Panc1 (cell line): ENCODE measurements around the gene DPY19L1.
"Not testable (repeated sequence)": the region's sequence is repeated elsewhere in the genome, so short reads cannot be mapped to it uniquely, and the experiment has no call there.

Experiments
- REST ChIP-seq, 2 experiments: IDR thresholded peaks; 2 replicates each; pipeline ENCODE4 v1.6.1; 2011 to 2012; ENCODE audit warnings: low read depth in 2 of 2, control low read depth in 1 of 2, low read length in 1 of 2, mild to moderate bottlenecking in 1 of 2, moderate library complexity in 1 of 2; ENCODE audit not compliant: insufficient read depth in 1 of 2
- TF ChIP-seq, protein P1 (sequence below): fragments of 450-650 bp; IDR thresholded peaks from 2 replicates; pipeline ENCODE4 v1.5.1; 2017; ENCODE audit warnings: mild to moderate bottlenecking

GRCh38 chr7:34883855-34884254 lies 153.4 kb downstream of the DPY19L1 start:
- TF ChIP-seq, protein P1, sequence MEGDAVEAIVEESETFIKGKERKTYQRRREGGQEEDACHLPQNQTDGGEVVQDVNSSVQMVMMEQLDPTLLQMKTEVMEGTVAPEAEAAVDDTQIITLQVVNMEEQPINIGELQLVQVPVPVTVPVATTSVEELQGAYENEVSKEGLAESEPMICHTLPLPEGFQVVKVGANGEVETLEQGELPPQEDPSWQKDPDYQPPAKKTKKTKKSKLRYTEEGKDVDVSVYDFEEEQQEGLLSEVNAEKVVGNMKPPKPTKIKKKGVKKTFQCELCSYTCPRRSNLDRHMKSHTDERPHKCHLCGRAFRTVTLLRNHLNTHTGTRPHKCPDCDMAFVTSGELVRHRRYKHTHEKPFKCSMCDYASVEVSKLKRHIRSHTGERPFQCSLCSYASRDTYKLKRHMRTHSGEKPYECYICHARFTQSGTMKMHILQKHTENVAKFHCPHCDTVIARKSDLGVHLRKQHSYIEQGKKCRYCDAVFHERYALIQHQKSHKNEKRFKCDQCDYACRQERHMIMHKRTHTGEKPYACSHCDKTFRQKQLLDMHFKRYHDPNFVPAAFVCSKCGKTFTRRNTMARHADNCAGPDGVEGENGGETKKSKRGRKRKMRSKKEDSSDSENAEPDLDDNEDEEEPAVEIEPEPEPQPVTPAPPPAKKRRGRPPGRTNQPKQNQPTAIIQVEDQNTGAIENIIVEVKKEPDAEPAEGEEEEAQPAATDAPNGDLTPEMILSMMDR: not testable (repeated sequence)
- TF ChIP-seq REST (IDR thresholded peaks at IDR 0.05; ENCODE audit: insufficient read depth in 1 of 2, low read depth in 2 of 2, low read length in 1 of 2): not testable (repeated sequence)
